IMR-90 (cell line): ENCODE data around the gene CDK6. TPM values are rescaled to one million over a fixed set of nuclear protein-coding genes. Genes with fewer than 3 reads are reported as not detected.

Experiments used
- ATAC-seq: fragments of 200-7000 bp; cut with Tn5 transposase; 2 replicates; pipeline ENCODE4 v1.9.1; 2020; ENCODE audit warnings: low read depth, mild to moderate bottlenecking, moderate library complexity
- BruUV-seq: library from RNA; stranded (reverse); fragments of 400-500 nt; replicated peaks from 2 replicates; lab custom pipeline; 2021; lab: Mats Ljungman, UMichigan
- CTCF ChIA-PET: fragments of 300-600 bp; formaldehyde crosslinking; extraction: SDS; loops from one replicate; lab custom pipeline; 2021; ENCODE audit warnings: antibody characterized with exemption; lab: Yijun Ruan, JAX
- POLR2A ChIA-PET: fragments of 300-600 bp; sonication (Branson Sonifier 250); formaldehyde crosslinking; loops from one replicate; lab custom pipeline; 2022; ENCODE audit warnings: antibody characterized with exemption; ENCODE audit not compliant: unreplicated experiment; lab: Charles Lee
- DNase-seq: peaks from one replicate; pipeline ENCODE4 v3.0.0; 2013
- H2AFZ ChIP-seq: replicated peaks from 2 replicates; pipeline ENCODE3; 2013; ENCODE audit warnings: low read length, mild to moderate bottlenecking; ENCODE audit not compliant: poor library complexity
- H2AK5ac ChIP-seq: 2 replicates; pipeline ENCODE4 v1.6.1; 2013; ENCODE audit warnings: low read depth, low read length, inconsistent platforms
- H2AK9ac ChIP-seq: replicated peaks from 2 replicates; pipeline ENCODE3; 2013; ENCODE audit warnings: mild to moderate bottlenecking, low read depth, low read length, moderate library complexity; ENCODE audit not compliant: poor library complexity
- H2BK120ac ChIP-seq: 2 replicates; pipeline ENCODE4 v1.6.1; 2013; ENCODE audit warnings: low read depth, low read length, inconsistent platforms
- H2BK15ac ChIP-seq: 3 replicates; pipeline ENCODE4 v1.6.1; 2013; ENCODE audit warnings: low read depth, low read length, inconsistent platforms
- H2BK20ac ChIP-seq: 2 replicates; pipeline ENCODE4 v1.6.1; 2013; ENCODE audit warnings: low read depth, mild to moderate bottlenecking, inconsistent platforms, low read length, moderate library complexity
- H2BK5ac ChIP-seq: 2 replicates; pipeline ENCODE4 v1.6.1; 2013; ENCODE audit warnings: mild to moderate bottlenecking, low read depth, low read length, inconsistent platforms; ENCODE audit not compliant: poor library complexity, severe bottlenecking
- H3K14ac ChIP-seq: replicated peaks from 2 replicates; pipeline ENCODE4 v1.6.1; 2013; ENCODE audit warnings: low read depth, low read length, inconsistent platforms
- H3K18ac ChIP-seq: 2 replicates; pipeline ENCODE4 v1.6.1; 2013; ENCODE audit warnings: low read depth, low read length, control low read depth
- H3K23ac ChIP-seq: 2 replicates; pipeline ENCODE4 v1.6.1; 2013; ENCODE audit warnings: low read depth, low read length, inconsistent platforms
- H3K27ac ChIP-seq: 2 replicates; pipeline ENCODE4 v1.5.1; 2013; ENCODE audit warnings: mild to moderate bottlenecking, control low read depth, low read length; ENCODE audit not compliant: insufficient read depth
- H3K27me3 ChIP-seq: 2 replicates; pipeline ENCODE4 v1.6.1; 2013; ENCODE audit warnings: low read length; ENCODE audit not compliant: control insufficient read depth, insufficient read depth
- H3K36me3 ChIP-seq: 2 replicates; pipeline ENCODE4 v1.6.1; 2013; ENCODE audit warnings: low read length, mixed read lengths; ENCODE audit not compliant: control insufficient read depth, insufficient read depth
- H3K4ac ChIP-seq: 2 replicates; pipeline ENCODE4 v1.6.1; 2013; ENCODE audit warnings: low read depth, low read length, inconsistent platforms
- H3K4me1 ChIP-seq: 2 replicates; pipeline ENCODE4 v1.6.1; 2013; ENCODE audit warnings: low read length, mixed read lengths; ENCODE audit not compliant: control insufficient read depth, insufficient read depth
- H3K4me2 ChIP-seq: 2 replicates; pipeline ENCODE4 v1.6.1; 2013; ENCODE audit warnings: low read depth, mild to moderate bottlenecking, control low read depth, low read length, moderate library complexity
- H3K4me3 ChIP-seq: 2 replicates; pipeline ENCODE4 v1.5.1; 2013; ENCODE audit warnings: low read depth, mild to moderate bottlenecking, control low read depth, low read length, moderate library complexity; ENCODE audit not compliant: insufficient read depth
- H3K56ac ChIP-seq: 2 replicates; pipeline ENCODE4 v1.6.1; 2013; ENCODE audit warnings: low read length, inconsistent platforms; ENCODE audit not compliant: insufficient read depth; ENCODE audit errors: extremely low read depth
- H3K79me1 ChIP-seq, 2 experiments: 2 replicates each; pipeline ENCODE4 v1.6.1; 2013; ENCODE audit warnings: low read length in 2 of 2, inconsistent platforms in 1 of 2, low read depth in 1 of 2
- H3K9ac ChIP-seq: 2 replicates; pipeline ENCODE4 v1.6.1; 2013; ENCODE audit warnings: low read depth, low read length, control low read depth
- H3K9me1 ChIP-seq: 2 replicates; pipeline ENCODE4 v1.6.1; 2013; ENCODE audit warnings: low read length, inconsistent platforms; ENCODE audit not compliant: insufficient read depth
- H3K9me3 ChIP-seq: 2 replicates; pipeline ENCODE4 v1.6.1; 2013; ENCODE audit warnings: low read length; ENCODE audit not compliant: control insufficient read depth, insufficient read depth
- H4K20me1 ChIP-seq: 2 replicates; pipeline ENCODE4 v1.6.1; 2013; ENCODE audit warnings: low read length, inconsistent platforms; ENCODE audit not compliant: insufficient read depth
- H4K5ac ChIP-seq: 2 replicates; pipeline ENCODE4 v1.6.1; 2013; ENCODE audit warnings: mild to moderate bottlenecking, low read depth, low read length, control low read depth
- H4K8ac ChIP-seq, 2 experiments: 2 replicates each; pipeline ENCODE4 v1.6.1; 2013; ENCODE audit warnings: low read depth in 2 of 2, low read length in 2 of 2, control low read depth in 1 of 2, inconsistent platforms in 1 of 2
- H4K91ac ChIP-seq: 2 replicates; pipeline ENCODE4 v1.6.1; 2013; ENCODE audit warnings: low read depth, low read length, inconsistent platforms; ENCODE audit not compliant: insufficient read depth
- BHLHE40 ChIP-seq: fragments of 150-350 bp; IDR thresholded peaks from 2 replicates; pipeline ENCODE4 v1.6.1; 2016; ENCODE audit warnings: mild to moderate bottlenecking, low read depth, low read length
- CEBPB ChIP-seq: IDR thresholded peaks from 2 replicates; pipeline ENCODE4 v1.6.1; 2012; ENCODE audit warnings: low read depth, low read length, improper control_type of control experiment
- CHD1 ChIP-seq: IDR thresholded peaks from 2 replicates; pipeline ENCODE4 v1.6.1; 2012; ENCODE audit warnings: low read depth, low read length, improper control_type of control experiment
- CTCF ChIP-seq: conservative IDR thresholded peaks from 2 replicates; pipeline ENCODE4 v1.5.1; 2012; ENCODE audit warnings: mild to moderate bottlenecking, low read depth, low read length, improper control_type of control experiment
- FOS ChIP-seq: fragments of 150-350 bp; IDR thresholded peaks from 2 replicates; pipeline ENCODE4 v1.6.1; 2016; ENCODE audit warnings: low read depth, low read length
- MAFK ChIP-seq: IDR thresholded peaks from 2 replicates; pipeline ENCODE4 v1.6.1; 2012; ENCODE audit warnings: low read depth, low read length, improper control_type of control experiment
- MAZ ChIP-seq: IDR thresholded peaks from 2 replicates; pipeline ENCODE4 v1.6.1; 2012; ENCODE audit warnings: low read depth, mild to moderate bottlenecking, low read length, improper control_type of control experiment, moderate library complexity, borderline replicate concordance
- MXI1 ChIP-seq: IDR thresholded peaks from 2 replicates; pipeline ENCODE4 v1.6.1; 2012; ENCODE audit warnings: low read depth, mild to moderate bottlenecking, low read length, moderate library complexity, borderline replicate concordance
- NFE2L2 ChIP-seq: fragments of 150-350 bp; IDR thresholded peaks from 2 replicates; pipeline ENCODE4 v1.6.1; 2016; ENCODE audit warnings: low read depth, mild to moderate bottlenecking, low read length
- POLR2A ChIP-seq: IDR thresholded peaks from 2 replicates; pipeline ENCODE4 v1.6.1; 2012; ENCODE audit warnings: mild to moderate bottlenecking, low read depth, low read length
- RAD21 ChIP-seq: IDR thresholded peaks from 2 replicates; pipeline ENCODE4 v1.6.1; 2012; ENCODE audit warnings: low read length, improper control_type of control experiment
- RCOR1 ChIP-seq: IDR thresholded peaks from 2 replicates; pipeline ENCODE4 v1.6.1; 2012; ENCODE audit warnings: mild to moderate bottlenecking, low read length, improper control_type of control experiment; ENCODE audit not compliant: insufficient replicate concordance
- RFX5 ChIP-seq: IDR thresholded peaks from 2 replicates; pipeline ENCODE4 v1.8.0; 2012; ENCODE audit warnings: low read depth, mild to moderate bottlenecking, low read length, moderate library complexity
- SMC3 ChIP-seq: fragments of 150-350 bp; IDR thresholded peaks from 2 replicates; pipeline ENCODE4 v1.6.1; 2016; ENCODE audit warnings: low read depth, mild to moderate bottlenecking, antibody characterized with exemption, low read length, moderate library complexity
- USF2 ChIP-seq: fragments of 150-350 bp; IDR thresholded peaks from 2 replicates; pipeline ENCODE4 v1.6.1; 2017; ENCODE audit warnings: mild to moderate bottlenecking, antibody characterized with exemption, low read length, low read depth
- WGBS, 2 experiments: methylation state at CpG; one replicate each; pipeline versions ENCODE4 v1.1.5 to v1.1.7; 2013; ENCODE audit warnings: missing lambda C conversion rate in 2 of 2; ENCODE audit not compliant: insufficient read length in 1 of 2; ENCODE audit errors: extremely low coverage in 2 of 2; 5-methylcytosine and 5-hydroxymethylcytosine counted together
- dilution Hi-C: fragments of 300-500 bp; cut with HindIII; formaldehyde crosslinking; loops from one replicate; pipeline ENCODE4 v1.14.3; 2018; ENCODE audit warnings: low sequenced_read_pairs; ENCODE audit not compliant: unreplicated experiment
- in situ Hi-C: fragments of 300-500 bp; cut with MboI; formaldehyde crosslinking; loops from 3 replicates; pipeline ENCODE4 v1.14.3; 2019; ENCODE audit warnings: low sequenced_read_pairs, inconsistent platforms, mixed read lengths
- intact Hi-C: fragments of 100-400 bp; cut with micrococcal nuclease; formaldehyde crosslinking; loops from 2 replicates; pipeline ENCODE4 v1.10.0; 2022
- polyA plus RNA-seq, 3 experiments: library from polyadenylated mRNA; depleted of rRNA; stranded (reverse); fragments of >200 nt; gene quantifications; 2 replicates each; pipeline ENCODE4 v1.2.3, GENCODE V29; 2012; ENCODE audit warnings: low replicate concordance in 1 of 3
- total RNA-seq: library from RNA; depleted of rRNA; stranded (reverse); fragments of >200 nt; gene quantifications from 2 replicates; pipeline ENCODE4 v1.2.3, GENCODE V29; 2012
- TF ChIP-seq, protein P1 (sequence below): fragments of 150-350 bp; IDR thresholded peaks from 2 replicates; pipeline ENCODE4 v1.6.1; 2016; ENCODE audit warnings: low read depth, mild to moderate bottlenecking, low read length, moderate library complexity, borderline replicate concordance

Gene CDK6
- total and polyA plus RNA-seq, 2 of the 4 experiments (the other 2 are of a cell fraction) = 21.5 to 195 TPM

DNA sequence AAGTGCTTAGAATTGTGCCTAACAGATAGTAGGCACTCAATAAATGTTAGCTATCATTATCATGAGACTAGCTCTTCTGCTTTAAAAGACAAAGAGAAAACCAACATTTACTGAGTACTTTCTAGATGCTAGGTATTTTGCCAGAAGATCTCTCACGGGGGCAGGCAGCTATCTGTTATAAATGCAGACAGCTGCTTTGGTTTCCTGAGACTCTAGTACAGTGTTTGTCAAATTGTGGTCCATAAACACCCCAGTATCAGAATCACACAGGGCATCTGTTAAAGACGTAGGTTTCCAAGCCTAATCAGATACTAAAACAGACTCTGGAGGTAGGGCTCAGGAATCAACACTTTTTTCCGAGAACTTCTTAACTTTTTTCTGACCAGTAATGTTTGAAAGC, 260.1 kb downstream of the CDK6 start:
- no peak overlapping the region for H3K23ac ChIP-seq
- peaks cover 4% of the 10 kb centered on the region; the same call in 1 of the 2 replicates for H4K20me1 ChIP-seq
- H3K4me2 ChIP-seq = no peak overlapping the region
- no peak overlapping the region for H4K8ac ChIP-seq
- H3K27ac ChIP-seq = no peak overlapping the region
- no peak overlapping the region for H2AK9ac ChIP-seq
- no peak overlapping the region for H2BK5ac ChIP-seq
- H3K4me3 ChIP-seq = no peak overlapping the region
- CTCF ChIA-PET = interaction anchor here (0.6 kb wide), 1 partner anchor 570 kb away, joined by 3 read pairs; no protein-coding TSS in a partner anchor
- POLR2A ChIA-PET = no interaction called here
- H3K4me1 ChIP-seq = no peaks in the 10 kb centered on the region
- no peaks in the 10 kb centered on the region for H3K9me3 ChIP-seq
- WGBS, 2 experiments = no CpG with 5 or more reads among the region's 3 CpGs
- TF ChIP-seq SMC3 = no peak
- TF ChIP-seq, protein P1, sequence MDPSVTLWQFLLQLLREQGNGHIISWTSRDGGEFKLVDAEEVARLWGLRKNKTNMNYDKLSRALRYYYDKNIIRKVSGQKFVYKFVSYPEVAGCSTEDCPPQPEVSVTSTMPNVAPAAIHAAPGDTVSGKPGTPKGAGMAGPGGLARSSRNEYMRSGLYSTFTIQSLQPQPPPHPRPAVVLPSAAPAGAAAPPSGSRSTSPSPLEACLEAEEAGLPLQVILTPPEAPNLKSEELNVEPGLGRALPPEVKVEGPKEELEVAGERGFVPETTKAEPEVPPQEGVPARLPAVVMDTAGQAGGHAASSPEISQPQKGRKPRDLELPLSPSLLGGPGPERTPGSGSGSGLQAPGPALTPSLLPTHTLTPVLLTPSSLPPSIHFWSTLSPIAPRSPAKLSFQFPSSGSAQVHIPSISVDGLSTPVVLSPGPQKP = no peak
- TF ChIP-seq MAFK = no peak
- TF ChIP-seq MAZ = no peak
- TF ChIP-seq POLR2A = no peak
- no peak for TF ChIP-seq CHD1
- no peak for TF ChIP-seq RAD21
- TF ChIP-seq FOS = no peak
- no peak for TF ChIP-seq CTCF
- TF ChIP-seq MXI1 = no peak
- no peak for TF ChIP-seq RCOR1
- TF ChIP-seq BHLHE40 = no peak
- TF ChIP-seq RFX5 = no peak
- TF ChIP-seq CEBPB = no peak
- TF ChIP-seq NFE2L2 = no peak
- no peak for TF ChIP-seq USF2
- H2BK120ac ChIP-seq = no peak overlapping the region
- no peak for DNase-seq
- no peak for ATAC-seq
- no peak overlapping the region for H2BK15ac ChIP-seq
- no peaks in the 10 kb centered on the region; the same call in 1 of the 2 replicates for H3K9me1 ChIP-seq
- in situ Hi-C loops (no loop called here), intact Hi-C loops (no loop called here), dilution Hi-C loops (no loop called here)
- H3K79me1 ChIP-seq = peaks cover 22 to 35% of the 10 kb centered on the region in 2 experiments
- no peak overlapping the region for H4K91ac ChIP-seq
- no peak overlapping the region for H3K56ac ChIP-seq
- H3K4ac ChIP-seq = no peak overlapping the region
- no TSS peak for BruUV-seq
- H3K36me3 ChIP-seq = peaks cover 29% of the 10 kb centered on the region
- no peaks in the 10 kb centered on the region for H3K27me3 ChIP-seq
- H4K5ac ChIP-seq = no peak overlapping the region
- H3K9ac ChIP-seq = no peak overlapping the region
- no peak overlapping the region for H2AK5ac ChIP-seq
- H2AFZ ChIP-seq = no peak overlapping the region
- no peak overlapping the region for H2BK20ac ChIP-seq
- H3K18ac ChIP-seq = no peak overlapping the region
- no peak overlapping the region for H3K14ac ChIP-seq
